Stimulated activated CD8-positive, alpha-beta memory T cell treated with anti-CD3 and anti-CD28 coated beads, Interleukin-4, amount 100 ng/mL, for 48 hours (primary cell): ENCODE results near the gene ZNF534.
"Not testable (repeated sequence)": the region's sequence is repeated elsewhere in the genome, so short reads cannot be mapped to it uniquely, and the experiment has no call there.

ENCODE experiments used
- DNase-seq: peaks from one replicate; pipeline ENCODE4 v3.0.0-alpha.2; 2020

Gene ZNF534

GRCh38 chr19:52500474-52500873 is 71.5 kb downstream of the ZNF534 start:
- DNase-seq: not testable (repeated sequence)

GRCh38 chr19:52500991-52501390 is 72.0 kb downstream of the ZNF534 start:
- not testable (repeated sequence) for DNase-seq
